Epithelial cell of prostate (primary cell): ENCODE measurements around the gene GPR37L1.
"Not testable (repeated sequence)": the region's sequence is repeated elsewhere in the genome, so short reads cannot be mapped to it uniquely, and the experiment has no call there.

Experiments used
- DNase-seq: peaks from one replicate; pipeline ENCODE4 v3.0.0-alpha.2; 2011; ENCODE audit warnings: low read depth, low spot score
- H3K27ac ChIP-seq: fragments of 450-650 bp; 2 replicates; pipeline ENCODE4 v1.5.1; 2017; ENCODE audit warnings: mild to moderate bottlenecking

GPR37L1 gene

DNA sequence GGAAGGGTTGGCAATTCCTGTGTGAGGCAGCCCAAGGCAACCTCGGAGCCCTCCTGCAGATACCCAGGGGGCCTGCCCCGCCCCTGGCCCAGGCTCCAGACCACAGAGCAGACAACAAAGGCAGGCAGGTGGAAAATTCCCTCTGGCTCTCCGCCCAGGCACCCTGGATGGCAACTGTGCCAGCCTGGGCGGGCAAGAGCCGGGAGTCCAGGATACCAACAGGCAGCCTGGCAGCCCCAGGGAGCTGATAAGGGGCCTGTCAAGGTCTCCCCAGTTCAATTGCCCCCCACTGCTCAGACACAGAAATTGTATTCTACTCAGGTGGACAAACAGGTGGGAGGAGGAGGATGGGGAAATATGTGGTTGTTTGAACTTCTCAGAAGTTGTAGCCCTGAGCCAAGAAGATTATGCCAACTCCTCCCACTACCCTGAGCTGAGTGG is 15.4 kb upstream of the GPR37L1 start:
- no peak overlapping the region for H3K27ac ChIP-seq
- DNase-seq: no peak

DNA sequence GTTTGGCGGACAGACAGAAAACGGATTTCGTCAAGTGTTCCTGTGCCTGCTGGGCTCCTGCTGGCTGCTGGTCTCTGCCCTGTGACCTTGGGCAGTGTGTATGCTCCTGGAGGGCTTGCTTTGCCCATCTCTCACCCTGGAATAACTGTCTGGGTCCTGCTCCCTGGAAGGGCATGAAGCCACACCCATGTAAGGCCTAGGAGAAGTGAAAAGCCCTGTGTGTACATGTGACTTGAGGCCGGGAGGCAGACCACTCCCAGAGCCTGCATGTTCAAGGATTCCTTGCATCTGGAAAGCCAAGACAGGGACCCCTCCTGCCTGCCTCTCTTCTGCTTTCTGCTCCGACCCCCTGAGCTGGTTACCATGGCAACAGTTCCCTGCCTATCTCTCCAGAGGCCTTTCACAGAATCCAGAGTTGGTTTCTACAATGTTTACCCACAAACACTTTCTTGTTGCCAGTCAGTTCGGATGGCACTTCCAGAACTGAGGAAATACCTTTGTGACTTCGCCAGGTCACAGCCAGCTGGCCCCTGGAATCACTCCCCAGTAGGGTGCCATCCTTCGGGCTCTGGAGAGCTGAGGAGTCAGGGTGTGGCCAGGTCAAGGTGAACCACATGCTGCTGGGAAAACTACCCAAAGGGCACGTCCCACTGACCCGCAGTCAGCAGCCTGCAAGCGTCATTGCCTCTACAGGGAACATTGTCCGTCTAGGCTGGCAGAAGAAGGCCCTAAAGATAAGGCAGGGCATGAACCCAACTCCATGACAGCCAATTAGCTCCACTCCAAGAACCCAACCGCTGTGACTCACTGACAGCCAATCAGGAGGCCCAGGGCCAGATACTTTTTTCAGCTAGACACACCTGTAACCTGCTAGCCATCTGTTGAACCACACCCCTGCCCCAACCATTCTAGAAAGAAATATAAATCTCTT is 14.7 kb upstream of the GPR37L1 start:
- H3K27ac ChIP-seq: no peak overlapping the region
- DNase-seq: no peak

DNA sequence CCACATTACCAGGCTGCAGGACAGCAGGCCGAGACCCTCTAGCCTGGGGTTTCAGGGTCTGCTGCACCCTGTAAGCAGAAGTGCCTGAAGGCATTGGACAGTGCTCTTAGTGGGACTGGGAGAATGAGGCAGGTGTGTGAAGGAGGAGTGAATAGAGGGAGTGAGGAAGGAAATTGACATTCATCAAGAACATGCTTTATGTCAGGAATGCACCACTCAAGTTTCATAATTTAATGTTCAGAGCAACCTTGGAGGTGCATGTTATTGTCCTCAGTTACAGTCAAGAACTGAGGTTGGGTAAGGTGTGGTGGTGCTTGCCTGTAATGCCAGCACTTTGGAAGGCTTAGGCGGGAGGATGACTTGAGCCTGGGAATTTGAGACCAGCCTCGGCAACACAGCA is 11.7 kb upstream of the GPR37L1 start:
- no peak for DNase-seq
- no peak overlapping the region for H3K27ac ChIP-seq

GRCh38 chr1:202111589-202111988 is 11.1 kb upstream of the GPR37L1 start:
- DNase-seq, H3K27ac ChIP-seq: not testable (repeated sequence)

- peak overlapping the region; percentile 56 for H3K27ac ChIP-seq
- DNase-seq: no peak
Measured at GRCh38 chr1:202112859-202113689, 9.6 kb upstream of the GPR37L1 start.

GRCh38 chr1:202113690-202114300 is 8.9 kb upstream of the GPR37L1 start:
- no peak for DNase-seq
- H3K27ac ChIP-seq: peak overlapping the region; percentile 56

DNA sequence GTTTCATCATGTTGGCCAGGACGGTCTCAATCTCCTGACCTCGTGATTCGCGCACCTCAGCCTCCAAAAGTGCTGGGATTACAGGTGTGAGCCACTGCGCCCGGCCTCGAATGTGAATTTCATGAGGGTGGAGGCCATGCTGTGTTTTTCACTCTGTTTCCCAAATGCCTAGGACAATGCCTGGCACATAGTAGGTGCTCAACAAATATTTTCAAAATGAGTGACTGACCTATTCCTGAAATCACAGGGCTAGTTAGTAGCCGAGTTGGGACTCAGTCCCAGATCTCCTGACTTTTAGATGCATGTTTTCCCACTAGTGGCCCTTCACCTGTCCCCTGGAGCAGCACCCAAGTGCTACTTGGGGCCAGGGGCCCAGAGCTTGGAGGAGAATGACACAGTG is 6.4 kb upstream of the GPR37L1 start:
- no peak for DNase-seq
- no peak overlapping the region for H3K27ac ChIP-seq

DNA sequence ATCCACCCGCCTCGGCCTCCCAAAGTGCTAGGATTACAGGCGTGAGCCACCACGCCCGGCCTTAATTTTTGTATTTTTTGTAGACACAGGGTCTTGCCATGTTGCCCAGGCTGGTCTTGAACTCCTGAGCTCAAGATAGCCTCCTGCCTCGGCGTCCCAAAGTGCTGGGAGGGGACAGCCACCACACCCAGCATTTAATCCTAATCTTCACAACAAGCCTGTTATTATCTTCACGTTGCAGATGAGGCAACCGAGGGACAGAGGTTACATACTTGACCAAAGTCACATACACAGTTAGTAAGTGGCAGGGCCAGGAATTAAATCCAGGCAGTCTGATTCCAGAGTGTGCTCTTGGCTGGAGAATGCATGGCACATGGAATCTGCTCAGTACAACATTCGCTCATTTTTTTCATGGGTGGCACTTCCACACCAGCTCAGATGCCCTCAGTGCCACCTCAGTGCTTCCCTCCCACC is 4.8 kb upstream of the GPR37L1 start:
- no peak overlapping the region for H3K27ac ChIP-seq

GRCh38 chr1:202121006-202121405 is 1.7 kb upstream of the GPR37L1 start:
- no peak overlapping the region for H3K27ac ChIP-seq
- no peak for DNase-seq

More for the DNA sequence above, 4.8 kb upstream of the GPR37L1 start:
- DNase-seq: no peak

GRCh38 chr1:202123336-202123813 is 658 bp downstream of the GPR37L1 start:
- DNase-seq: no peak
- no peak overlapping the region for H3K27ac ChIP-seq

- DNase-seq: no peak
- H3K27ac ChIP-seq: no peak overlapping the region
Measured at GRCh38 chr1:202124142-202124541, 1.4 kb downstream of the GPR37L1 start.

- DNase-seq: no peak
- no peak overlapping the region for H3K27ac ChIP-seq
Measured at GRCh38 chr1:202125611-202126010, 2.9 kb downstream of the GPR37L1 start.

DNA sequence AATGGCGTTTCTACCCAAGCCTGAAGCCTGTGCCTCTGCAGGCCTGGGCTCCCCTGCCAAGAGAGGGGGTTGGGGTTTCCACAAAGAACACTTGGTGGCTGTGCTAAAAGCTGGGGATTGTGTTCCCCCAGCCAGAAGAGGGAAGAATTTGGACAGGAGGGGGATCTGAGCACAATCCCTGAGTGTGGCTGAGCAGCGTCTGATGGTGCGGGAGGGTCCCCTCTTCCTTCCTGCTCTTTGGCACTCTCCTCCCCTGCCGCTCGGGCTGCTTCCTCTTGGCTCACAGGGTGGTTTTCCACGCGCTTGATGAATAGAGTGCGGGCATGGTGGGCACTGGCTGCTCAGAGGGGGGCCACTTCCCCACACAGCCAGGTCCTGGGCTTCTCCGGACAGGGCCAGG is 3.7 kb downstream of the GPR37L1 start:
- no peak for DNase-seq
- no peak overlapping the region for H3K27ac ChIP-seq

DNA sequence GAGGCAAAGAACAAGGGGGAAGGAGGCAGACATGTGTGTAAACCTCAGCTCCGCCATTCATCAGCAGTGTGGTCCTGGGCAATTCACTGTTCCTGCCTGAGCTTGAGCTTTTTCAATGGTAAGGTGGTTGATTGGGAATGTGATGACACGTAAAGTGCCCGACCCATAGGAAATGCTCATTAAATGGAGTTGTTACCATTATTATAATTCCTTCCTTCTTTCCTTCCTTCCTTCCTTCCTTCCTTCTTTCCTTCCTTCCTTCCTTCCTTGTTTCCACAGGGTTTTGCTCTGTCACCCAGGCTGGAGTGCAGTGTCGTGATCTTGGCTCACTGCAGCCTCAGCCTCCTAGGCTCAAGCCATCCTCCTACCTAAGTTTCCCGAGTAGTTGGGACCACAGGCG is 4.3 kb downstream of the GPR37L1 start:
- no peak overlapping the region for H3K27ac ChIP-seq
- DNase-seq: no peak

DNA sequence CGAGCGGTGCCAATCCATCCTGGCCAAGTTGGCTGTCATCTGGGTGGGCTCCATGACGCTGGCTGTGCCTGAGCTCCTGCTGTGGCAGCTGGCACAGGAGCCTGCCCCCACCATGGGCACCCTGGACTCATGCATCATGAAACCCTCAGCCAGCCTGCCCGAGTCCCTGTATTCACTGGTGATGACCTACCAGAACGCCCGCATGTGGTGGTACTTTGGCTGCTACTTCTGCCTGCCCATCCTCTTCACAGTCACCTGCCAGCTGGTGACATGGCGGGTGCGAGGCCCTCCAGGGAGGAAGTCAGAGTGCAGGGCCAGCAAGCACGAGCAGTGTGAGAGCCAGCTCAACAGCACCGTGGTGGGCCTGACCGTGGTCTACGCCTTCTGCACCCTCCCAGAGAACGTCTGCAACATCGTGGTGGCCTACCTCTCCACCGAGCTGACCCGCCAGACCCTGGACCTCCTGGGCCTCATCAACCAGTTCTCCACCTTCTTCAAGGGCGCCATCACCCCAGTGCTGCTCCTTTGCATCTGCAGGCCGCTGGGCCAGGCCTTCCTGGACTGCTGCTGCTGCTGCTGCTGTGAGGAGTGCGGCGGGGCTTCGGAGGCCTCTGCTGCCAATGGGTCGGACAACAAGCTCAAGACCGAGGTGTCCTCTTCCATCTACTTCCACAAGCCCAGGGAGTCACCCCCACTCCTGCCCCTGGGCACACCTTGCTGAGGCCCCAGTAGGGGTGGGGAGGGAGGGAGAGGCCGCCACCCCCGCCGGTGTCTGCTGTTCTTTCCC is 5.3 kb downstream of the GPR37L1 start:
- DNase-seq: no peak
- no peak overlapping the region for H3K27ac ChIP-seq

GRCh38 chr1:202129453-202130296 is 7.0 kb downstream of the GPR37L1 start:
- no peak overlapping the region for H3K27ac ChIP-seq

DNA sequence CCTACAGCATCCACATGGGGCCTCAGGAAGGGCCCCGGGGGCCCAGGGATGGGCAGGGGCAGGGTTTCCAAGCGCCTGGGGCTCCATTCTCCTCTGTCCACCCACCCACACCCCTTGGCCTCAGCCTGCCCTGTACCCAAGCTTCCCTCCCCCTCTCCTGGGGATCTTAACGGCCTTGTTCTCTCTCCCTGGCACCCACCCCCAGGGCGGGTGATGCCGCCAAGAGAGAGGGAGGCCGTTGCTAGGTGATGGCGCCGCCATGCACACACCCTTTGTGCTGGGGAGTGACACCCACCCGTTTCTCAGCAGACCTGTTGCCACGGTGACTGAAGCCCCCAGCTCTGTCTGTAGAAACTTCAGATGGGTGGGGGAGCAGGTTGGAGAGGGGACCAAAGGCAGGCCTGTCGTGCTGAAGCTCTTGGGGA is 7.6 kb downstream of the GPR37L1 start:
- H3K27ac ChIP-seq: no peak overlapping the region
- no peak for DNase-seq

More at GRCh38 chr1:202129453-202130296, 7.0 kb downstream of the GPR37L1 start:
- no peak for DNase-seq

DNA sequence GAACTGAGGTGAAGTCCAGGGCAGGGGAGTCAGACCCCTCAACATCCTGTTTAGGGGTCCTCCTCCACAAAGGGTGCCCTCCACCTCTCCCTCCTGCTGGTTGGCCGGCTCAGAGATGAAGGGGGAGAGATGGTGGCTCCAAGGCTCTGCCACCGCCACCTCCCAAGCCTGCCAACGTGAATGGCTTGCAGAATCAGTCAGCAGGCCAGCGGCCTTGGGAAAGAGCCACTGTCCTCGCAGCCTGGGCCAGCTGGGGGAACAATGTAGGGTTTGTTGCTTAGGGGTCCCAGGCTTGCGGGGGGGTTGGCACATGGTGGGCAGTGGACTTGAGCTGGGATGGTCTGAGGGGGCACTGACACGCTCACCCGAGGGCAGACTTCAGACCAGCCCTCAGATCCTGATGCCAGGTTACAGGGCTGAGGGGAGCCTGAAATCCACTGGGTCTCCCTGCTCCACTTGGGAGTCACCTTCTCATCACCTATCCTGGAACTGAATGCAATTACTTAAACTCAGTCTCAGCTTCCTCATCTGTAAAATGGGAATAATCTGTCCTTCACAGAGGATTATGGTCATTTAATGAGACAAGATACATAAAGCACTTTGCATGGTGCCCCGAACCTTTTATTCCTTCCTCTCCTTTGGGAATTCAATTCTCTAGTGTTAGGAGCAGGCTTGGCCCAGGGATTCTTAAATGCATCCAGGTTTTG is 8.3 kb downstream of the GPR37L1 start:
- no peak overlapping the region for H3K27ac ChIP-seq
- DNase-seq: no peak
